DOHH2 (cell line): ENCODE measurements around the gene ZNF385C.

Source experiments
- H3F3A ChIP-seq: fragments of 200-600 bp; sonication (generic), shearing (Covaris generic); 2 replicates; pipeline ENCODE4 v1.6.0; 2016; ENCODE audit warnings: antibody characterized with exemption, mild to moderate bottlenecking; ENCODE audit not compliant: control insufficient read depth, insufficient read depth
- H3K27ac ChIP-seq: fragments of 200-600 bp; sonication (generic); 2 replicates; pipeline ENCODE4 v1.5.1; 2014; ENCODE audit warnings: low read depth, mild to moderate bottlenecking, low read length, moderate library complexity
- H3K27me3 ChIP-seq: fragments of 200-600 bp; sonication (generic); 2 replicates; pipeline ENCODE4 v1.6.1; 2014; ENCODE audit warnings: mild to moderate bottlenecking, low read length, mixed read lengths; ENCODE audit not compliant: control insufficient read depth
- H3K36me3 ChIP-seq: fragments of 200-600 bp; sonication (generic); 2 replicates; pipeline ENCODE4 v1.6.1; 2014; ENCODE audit warnings: mild to moderate bottlenecking, low read length, moderate library complexity, mixed read lengths; ENCODE audit not compliant: control insufficient read depth
- H3K4me1 ChIP-seq: fragments of 200-600 bp; sonication (generic); 2 replicates; pipeline ENCODE4 v1.6.1; 2014; ENCODE audit warnings: mild to moderate bottlenecking, low read length, mixed read lengths; ENCODE audit not compliant: control insufficient read depth
- H3K4me2 ChIP-seq: fragments of 200-600 bp; sonication (generic); 2 replicates; pipeline ENCODE4 v1.6.0; 2014; ENCODE audit warnings: mild to moderate bottlenecking, low read length, moderate library complexity
- H3K4me3 ChIP-seq: fragments of 200-600 bp; sonication (generic); 2 replicates; pipeline ENCODE4 v1.5.1; 2014; ENCODE audit warnings: mild to moderate bottlenecking, low read length, mixed read lengths
- H3K79me2 ChIP-seq: fragments of 200-600 bp; sonication (generic); 2 replicates; pipeline ENCODE4 v1.6.1; 2014; ENCODE audit warnings: mild to moderate bottlenecking, low read length, mixed read lengths; ENCODE audit not compliant: control insufficient read depth
- H3K9me2 ChIP-seq: fragments of 200-600 bp; sonication (generic); replicated peaks from 2 replicates; pipeline ENCODE4 v1.6.1; 2014; ENCODE audit warnings: mild to moderate bottlenecking, low read length, mixed read lengths; ENCODE audit not compliant: control insufficient read depth
- H3K9me3 ChIP-seq: fragments of 200-600 bp; sonication (generic); 2 replicates; pipeline ENCODE4 v1.6.1; 2014; ENCODE audit warnings: antibody characterized with exemption, low read length, mixed read lengths; ENCODE audit not compliant: control insufficient read depth, insufficient read depth
- H4K20me1 ChIP-seq: fragments of 200-600 bp; sonication (generic); 2 replicates; pipeline ENCODE4 v1.6.0; 2014; ENCODE audit warnings: low read depth, mild to moderate bottlenecking, antibody characterized with exemption, low read length, moderate library complexity; ENCODE audit not compliant: control insufficient read depth, insufficient read depth
- EZH2phosphoT487 ChIP-seq: fragments of 200-600 bp; sonication (generic); IDR thresholded peaks from 2 replicates; pipeline ENCODE4 v1.6.1; 2017; ENCODE audit warnings: borderline replicate concordance, mild to moderate bottlenecking, antibody characterized with exemption, low read length, moderate library complexity, mixed read lengths
- TF ChIP-seq, protein P1 (sequence below): fragments of 200-600 bp; sonication (generic); IDR thresholded peaks from one replicate; pipeline ENCODE4 v1.5.1; 2014; ENCODE audit warnings: antibody characterized with exemption, mild to moderate bottlenecking, low read depth, low read length; ENCODE audit not compliant: poor library complexity, severe bottlenecking

The ZNF385C gene

DNA sequence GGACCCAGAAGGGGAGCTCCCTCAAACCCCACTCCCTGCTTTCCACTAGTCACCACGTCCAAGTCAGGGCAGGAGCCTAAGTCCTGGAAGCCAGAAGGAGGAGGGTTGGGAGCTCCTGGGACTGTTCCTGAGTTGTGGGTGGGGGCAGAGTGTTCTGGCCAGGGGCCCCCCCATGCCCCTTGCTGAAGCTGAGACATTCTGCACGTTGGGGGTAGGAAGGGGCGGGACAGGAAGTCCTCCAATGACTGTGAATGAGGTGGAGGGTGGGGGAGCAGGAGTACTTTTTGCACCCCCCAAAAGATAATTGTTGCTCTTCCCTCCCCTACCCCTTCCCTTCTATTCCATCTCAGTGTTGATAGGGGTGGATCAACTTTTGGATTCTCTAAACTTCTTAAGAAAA, 26.5 kb downstream of the ZNF385C start:
- no peaks in the 10 kb centered on the region for H3K36me3 ChIP-seq
- H3K4me2 ChIP-seq, result no peak overlapping the region
- TF ChIP-seq, protein P1, sequence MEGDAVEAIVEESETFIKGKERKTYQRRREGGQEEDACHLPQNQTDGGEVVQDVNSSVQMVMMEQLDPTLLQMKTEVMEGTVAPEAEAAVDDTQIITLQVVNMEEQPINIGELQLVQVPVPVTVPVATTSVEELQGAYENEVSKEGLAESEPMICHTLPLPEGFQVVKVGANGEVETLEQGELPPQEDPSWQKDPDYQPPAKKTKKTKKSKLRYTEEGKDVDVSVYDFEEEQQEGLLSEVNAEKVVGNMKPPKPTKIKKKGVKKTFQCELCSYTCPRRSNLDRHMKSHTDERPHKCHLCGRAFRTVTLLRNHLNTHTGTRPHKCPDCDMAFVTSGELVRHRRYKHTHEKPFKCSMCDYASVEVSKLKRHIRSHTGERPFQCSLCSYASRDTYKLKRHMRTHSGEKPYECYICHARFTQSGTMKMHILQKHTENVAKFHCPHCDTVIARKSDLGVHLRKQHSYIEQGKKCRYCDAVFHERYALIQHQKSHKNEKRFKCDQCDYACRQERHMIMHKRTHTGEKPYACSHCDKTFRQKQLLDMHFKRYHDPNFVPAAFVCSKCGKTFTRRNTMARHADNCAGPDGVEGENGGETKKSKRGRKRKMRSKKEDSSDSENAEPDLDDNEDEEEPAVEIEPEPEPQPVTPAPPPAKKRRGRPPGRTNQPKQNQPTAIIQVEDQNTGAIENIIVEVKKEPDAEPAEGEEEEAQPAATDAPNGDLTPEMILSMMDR, result no peak
- TF ChIP-seq EZH2phosphoT487, result no peak
- no peak overlapping the region for H3K4me3 ChIP-seq
- peaks cover 9% of the 10 kb centered on the region; the same call in 1 of the 2 replicates for H3K4me1 ChIP-seq
- H3K9me2 ChIP-seq, result no peaks in the 10 kb centered on the region
- no peaks in the 10 kb centered on the region for H4K20me1 ChIP-seq
- H3K27me3 ChIP-seq, result peaks cover 44% of the 10 kb centered on the region
- no peak overlapping the region for H3K27ac ChIP-seq
- no peaks in the 10 kb centered on the region for H3K9me3 ChIP-seq
- no peaks in the 10 kb centered on the region for H3K79me2 ChIP-seq
- no peaks in the 10 kb centered on the region for H3F3A ChIP-seq

DNA sequence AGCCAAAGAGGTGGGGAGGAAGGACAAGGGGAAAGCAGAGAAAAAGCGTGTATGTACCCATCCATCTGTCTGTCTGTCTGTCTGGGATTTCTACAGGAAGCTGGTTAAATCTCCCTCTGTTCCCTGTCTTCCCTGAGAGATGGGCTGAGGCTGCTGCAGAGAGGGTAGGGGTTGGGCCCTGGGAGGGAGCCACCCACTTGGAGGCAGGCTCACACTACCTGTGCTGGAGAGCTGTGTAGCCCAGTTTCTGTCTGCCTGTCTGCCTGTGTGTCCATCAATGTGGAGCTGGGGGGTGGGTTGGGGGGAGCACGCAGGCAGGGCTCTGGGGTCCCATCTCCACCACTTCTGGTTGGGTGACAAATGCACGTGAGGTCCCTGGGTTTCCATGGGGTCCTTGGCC, 29.3 kb downstream of the ZNF385C start:
- no peaks in the 10 kb centered on the region for H3K79me2 ChIP-seq
- peaks cover 13% of the 10 kb centered on the region for H3K4me1 ChIP-seq
- H3K4me2 ChIP-seq, result no peak overlapping the region
- H3K27me3 ChIP-seq, result peaks cover 44% of the 10 kb centered on the region
- H3K9me2 ChIP-seq, result no peaks in the 10 kb centered on the region
- no peaks in the 10 kb centered on the region for H4K20me1 ChIP-seq
- H3K9me3 ChIP-seq, result no peaks in the 10 kb centered on the region
- H3K4me3 ChIP-seq, result no peak overlapping the region
- no peak for TF ChIP-seq EZH2phosphoT487
- TF ChIP-seq, protein P1, result no peak
- no peaks in the 10 kb centered on the region for H3F3A ChIP-seq
- H3K36me3 ChIP-seq, result no peaks in the 10 kb centered on the region
- H3K27ac ChIP-seq, result no peak overlapping the region

DNA sequence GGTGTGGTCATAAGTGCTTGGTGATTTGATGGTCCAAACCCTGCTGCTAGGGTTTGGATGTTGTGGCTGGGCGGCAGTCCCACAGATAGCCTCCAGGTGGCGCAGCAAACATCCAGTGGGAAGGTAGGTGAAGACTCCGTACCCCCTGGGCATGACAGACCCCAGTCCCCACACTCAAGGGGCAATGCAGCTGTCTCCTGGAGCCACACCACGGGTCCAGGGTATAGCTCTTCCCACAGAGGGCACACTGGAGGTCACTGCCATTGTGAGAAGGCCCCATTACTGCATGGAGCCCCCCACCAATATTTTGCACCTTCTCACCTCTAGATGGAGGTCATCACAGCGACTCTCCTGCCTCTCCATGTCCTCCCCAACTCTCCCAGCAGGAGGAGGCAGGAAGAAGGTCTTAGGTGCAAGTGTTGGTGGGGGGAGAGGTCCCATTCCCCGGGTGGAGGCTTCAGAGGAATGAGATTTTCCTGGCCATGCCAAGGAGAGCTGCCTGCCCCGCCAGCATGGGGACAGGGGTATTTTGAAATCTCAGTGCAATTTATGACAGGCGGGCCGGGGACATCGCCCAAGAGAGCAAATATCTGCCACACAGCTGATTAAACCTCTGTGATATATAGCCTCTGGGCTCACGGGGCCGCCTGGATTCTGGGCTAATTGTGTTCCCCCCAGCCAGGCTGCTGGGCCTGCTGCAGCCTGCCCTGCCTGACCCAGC, 30.7 kb downstream of the ZNF385C start:
- Histone ChIP-seq H3K27ac (no peak overlapping the region), H3K4me2 (no peak overlapping the region), H3K4me3 (no peak overlapping the region), H3K79me2 (no peaks in the 10 kb centered on the region), H3K9me2 (no peaks in the 10 kb centered on the region), H3F3A (no peaks in the 10 kb centered on the region), H3K36me3 (no peaks in the 10 kb centered on the region), H3K4me1 (peaks cover 21% of the 10 kb centered on the region), H3K27me3 (peaks cover 39% of the 10 kb centered on the region), H4K20me1 (no peaks in the 10 kb centered on the region), H3K9me3 (no peaks in the 10 kb centered on the region)
- TF ChIP-seq, protein P1, result peak; percentile 100
- no peak for TF ChIP-seq EZH2phosphoT487

DNA sequence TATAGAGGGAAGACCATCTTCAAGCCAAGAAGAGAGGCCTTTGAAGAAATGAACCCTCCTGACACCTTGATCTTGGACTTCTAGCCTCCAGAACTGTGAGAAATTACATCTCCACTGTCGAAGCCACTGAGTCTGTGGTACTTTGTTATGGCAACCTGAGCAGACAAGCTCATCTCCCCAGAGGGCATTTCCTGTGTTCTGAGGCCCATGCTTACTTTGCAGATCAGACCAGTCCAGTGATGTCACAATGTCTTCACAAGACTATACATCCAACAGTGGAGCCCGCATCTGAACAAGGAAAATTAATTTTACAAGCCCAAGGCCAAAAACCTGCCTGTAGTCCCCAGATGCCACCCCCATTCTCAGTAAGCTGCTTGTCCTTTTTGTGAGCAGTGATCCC, 33.1 kb downstream of the ZNF385C start:
- Histone ChIP-seq H3K36me3 (no peaks in the 10 kb centered on the region), H3K27ac (no peak overlapping the region), H3K9me2 (no peaks in the 10 kb centered on the region), H3K4me1 (peaks cover 12% of the 10 kb centered on the region), H3K4me2 (no peak overlapping the region), H3K27me3 (peaks cover 16% of the 10 kb centered on the region), H3K79me2 (no peaks in the 10 kb centered on the region), H3F3A (no peaks in the 10 kb centered on the region), H3K4me3 (no peak overlapping the region), H4K20me1 (no peaks in the 10 kb centered on the region), H3K9me3 (no peaks in the 10 kb centered on the region)
- TF ChIP-seq EZH2phosphoT487, result no peak
- TF ChIP-seq, protein P1, result no peak
